NB4 (cell line): Measurements from ENCODE around the gene DDX51.

Source experiments
- CTCF ChIP-seq: IDR thresholded peaks from one replicate; pipeline ENCODE4 v1.5.1; 2012; ENCODE audit warnings: low read depth, low read length
- POLR2A ChIP-seq: IDR thresholded peaks from 2 replicates; pipeline ENCODE4 v1.6.1; 2011; ENCODE audit warnings: mild to moderate bottlenecking; ENCODE audit not compliant: insufficient read length; ENCODE audit errors: extremely low read depth

- TF ChIP-seq POLR2A (no peak), CTCF (no peak)
These were observed 37.6 kb upstream of the DDX51 start for GRCh38 chr12:132181570-132182200.
